Breast epithelium (tissue), 3 donors: Measurements from ENCODE around the gene KIF26B.

Experiments used
- CTCF ChIP-seq, 3 donors: fragments of 450-650 bp; IDR thresholded peaks; one replicate each; pipeline ENCODE4 v1.5.1; 2016 to 2017; ENCODE audit warnings: antibody characterized with exemption in 3 of 3, mild to moderate bottlenecking in 3 of 3, moderate library complexity in 3 of 3
- POLR2AphosphoS5 ChIP-seq, 3 donors: sonication (generic); formaldehyde crosslinking; IDR thresholded peaks; one replicate each; pipeline ENCODE4 v1.6.1; 2017; ENCODE audit warnings: antibody characterized with exemption in 3 of 3

- TF ChIP-seq CTCF (IDR thresholded peaks at IDR 0.05) (no peak), POLR2AphosphoS5 (IDR thresholded peaks at IDR 0.05) (no peak)
These were observed 561.2 kb downstream of the KIF26B start for GRCh38 chr1:245715970-245716369.
